SK-N-SH treated with all-trans-retinoic acid at 6 μM for 48 hours (cell line): ENCODE data around the gene DTX1.

Source experiments
- ATAC-seq: fragments of 200-7000 bp; cut with Tn5 transposase; 3 replicates; pipeline ENCODE4 v1.9.1; 2020; ENCODE audit warnings: mild to moderate bottlenecking, moderate library complexity
- ARNTL ChIP-seq: fragments of 450-650 bp; formaldehyde crosslinking; IDR thresholded peaks from 2 replicates; pipeline ENCODE4 v1.5.0; 2020; ENCODE audit warnings: low read depth, mild to moderate bottlenecking, moderate library complexity, borderline replicate concordance
- BACH2 ChIP-seq: fragments of 250-450 bp; sonication (Bioruptor Pico); IDR thresholded peaks from 2 replicates; pipeline ENCODE4 v1.9.0; 2021; ENCODE audit warnings: mild to moderate bottlenecking, borderline replicate concordance
- CREB5 ChIP-seq: fragments of 250-450 bp; sonication (Bioruptor Pico); IDR thresholded peaks from 2 replicates; pipeline ENCODE4 v1.5.1; 2020; ENCODE audit warnings: low read depth, mild to moderate bottlenecking, moderate library complexity
- CSDC2 ChIP-seq: fragments of 250-450 bp; sonication (Bioruptor Pico); IDR thresholded peaks from 2 replicates; pipeline ENCODE4 v1.5.0; 2020; ENCODE audit warnings: mild to moderate bottlenecking, moderate library complexity
- CSRNP3 ChIP-seq: fragments of 250-450 bp; sonication (Bioruptor Pico); IDR thresholded peaks from 2 replicates; pipeline ENCODE4 v1.5.1; 2021; ENCODE audit warnings: mild to moderate bottlenecking, moderate library complexity
- ESRRG ChIP-seq: fragments of 250-450 bp; sonication (Bioruptor Pico); IDR thresholded peaks from 2 replicates; pipeline ENCODE4 v1.6.1; 2021; ENCODE audit warnings: mild to moderate bottlenecking
- GLIS3 ChIP-seq: fragments of 250-450 bp; sonication (Bioruptor Pico); IDR thresholded peaks from 2 replicates; pipeline ENCODE4 v1.5.0; 2020; ENCODE audit warnings: mild to moderate bottlenecking, moderate library complexity
- ISL1 ChIP-seq: fragments of 250-450 bp; sonication (Bioruptor Pico); IDR thresholded peaks from 2 replicates; pipeline ENCODE4 v2.1.2; 2022; ENCODE audit warnings: mild to moderate bottlenecking, moderate library complexity
- PATZ1 ChIP-seq: fragments of 250-450 bp; sonication (Bioruptor Pico); IDR thresholded peaks from 2 replicates; pipeline ENCODE4 v1.8.0; 2020; ENCODE audit warnings: mild to moderate bottlenecking, moderate library complexity, borderline replicate concordance
- POU6F1 ChIP-seq: fragments of 250-450 bp; sonication (Bioruptor Pico); IDR thresholded peaks from 2 replicates; pipeline ENCODE4 v1.8.0; 2021; ENCODE audit warnings: low read depth, mild to moderate bottlenecking, moderate library complexity, borderline replicate concordance
- RARB ChIP-seq: fragments of 250-450 bp; sonication (Bioruptor Pico); IDR thresholded peaks from 2 replicates; pipeline ENCODE4 v1.8.0; 2021; ENCODE audit warnings: mild to moderate bottlenecking, moderate library complexity
- SNAI2 ChIP-seq: fragments of 250-450 bp; sonication (Bioruptor Pico); IDR thresholded peaks from 2 replicates; pipeline ENCODE4 v1.5.0; 2020; ENCODE audit warnings: mild to moderate bottlenecking, moderate library complexity
- TCF4 ChIP-seq: fragments of 250-450 bp; sonication (Bioruptor Pico); IDR thresholded peaks from 2 replicates; pipeline ENCODE4 v1.8.0; 2021; ENCODE audit warnings: mild to moderate bottlenecking, moderate library complexity, borderline replicate concordance
- TOX ChIP-seq: fragments of 250-450 bp; sonication (Bioruptor Pico); IDR thresholded peaks from 2 replicates; pipeline ENCODE4 v1.8.0; 2021; ENCODE audit warnings: mild to moderate bottlenecking, moderate library complexity, borderline replicate concordance
- TSHZ2 ChIP-seq: fragments of 250-450 bp; sonication (Bioruptor Pico); IDR thresholded peaks from 2 replicates; pipeline ENCODE4 v1.5.0; 2020; ENCODE audit warnings: mild to moderate bottlenecking, moderate library complexity
- ZC3H10 ChIP-seq: fragments of 250-450 bp; sonication (Bioruptor Pico); IDR thresholded peaks from 2 replicates; pipeline ENCODE4 v1.5.1; 2021; ENCODE audit warnings: mild to moderate bottlenecking, moderate library complexity
- ZFP3 ChIP-seq: fragments of 250-450 bp; sonication (Bioruptor Pico); IDR thresholded peaks from 2 replicates; pipeline ENCODE4 v1.5.0; 2020; ENCODE audit warnings: mild to moderate bottlenecking, moderate library complexity
- ZFP30 ChIP-seq: fragments of 450-650 bp; formaldehyde crosslinking; IDR thresholded peaks from 2 replicates; pipeline ENCODE4 v1.5.0; 2022; ENCODE audit warnings: mild to moderate bottlenecking, moderate library complexity
- ZNF565 ChIP-seq: fragments of 450-650 bp; formaldehyde crosslinking; conservative IDR thresholded peaks from 2 replicates; pipeline ENCODE4 v1.5.0; 2020; ENCODE audit warnings: low read depth, mild to moderate bottlenecking, moderate library complexity
- ZNF8 ChIP-seq: fragments of 450-650 bp; formaldehyde crosslinking; IDR thresholded peaks from 2 replicates; pipeline ENCODE4 v1.5.0; 2020; ENCODE audit warnings: mild to moderate bottlenecking, moderate library complexity

Gene DTX1

GRCh38 chr12:113043240-113043639, 13.3 kb upstream of the DTX1 start:
- ATAC-seq, result no peak
- TF ChIP-seq SNAI2 (CRISPR knock-in tag), result no peak
- no peak for TF ChIP-seq ARNTL
- no peak for TF ChIP-seq GLIS3 (CRISPR knock-in tag)
- no peak for TF ChIP-seq ISL1 (CRISPR knock-in tag)
- TF ChIP-seq CSDC2 (CRISPR knock-in tag), result no peak
- no peak for TF ChIP-seq BACH2 (CRISPR knock-in tag)
- TF ChIP-seq ZNF8, result no peak
- TF ChIP-seq ZC3H10 (CRISPR knock-in tag), result no peak
- TF ChIP-seq ESRRG (CRISPR knock-in tag), result no peak
- TF ChIP-seq POU6F1 (CRISPR knock-in tag), result no peak
- no peak for TF ChIP-seq CSRNP3 (CRISPR knock-in tag)

GRCh38 chr12:113044516-113044915, 12.0 kb upstream of the DTX1 start:
- no peak for TF ChIP-seq RARB
- no peak for TF ChIP-seq TOX (CRISPR knock-in tag)
- no peak for TF ChIP-seq ZNF565 (CRISPR knock-in tag)
- no peak for TF ChIP-seq ZC3H10 (CRISPR knock-in tag)
- TF ChIP-seq ARNTL, result no peak
- no peak for TF ChIP-seq GLIS3 (CRISPR knock-in tag)
- no peak for TF ChIP-seq TCF4 (CRISPR knock-in tag)
- no peak for TF ChIP-seq ZNF8
- no peak for TF ChIP-seq ZFP30 (CRISPR knock-in tag)
- no peak for TF ChIP-seq ISL1 (CRISPR knock-in tag)
- TF ChIP-seq SNAI2 (CRISPR knock-in tag), result no peak
- TF ChIP-seq BACH2 (CRISPR knock-in tag), result no peak
- TF ChIP-seq PATZ1, result no peak
- TF ChIP-seq CSDC2 (CRISPR knock-in tag), result no peak
- TF ChIP-seq CREB5 (CRISPR knock-in tag), result no peak
- TF ChIP-seq ZFP3, result no peak
- no peak for ATAC-seq

GRCh38 chr12:113048716-113049127, 7.8 kb upstream of the DTX1 start:
- TF ChIP-seq ZC3H10 (CRISPR knock-in tag), result no peak
- TF ChIP-seq BACH2 (CRISPR knock-in tag), result no peak
- TF ChIP-seq GLIS3 (CRISPR knock-in tag), result no peak
- TF ChIP-seq TSHZ2 (CRISPR knock-in tag), result no peak
- TF ChIP-seq ZFP3, result no peak
- no peak for TF ChIP-seq CSRNP3 (CRISPR knock-in tag)
- no peak for TF ChIP-seq RARB
- TF ChIP-seq CSDC2 (CRISPR knock-in tag), result no peak
- no peak for TF ChIP-seq PATZ1
- no peak for TF ChIP-seq POU6F1 (CRISPR knock-in tag)
- no peak for TF ChIP-seq ZNF8
- TF ChIP-seq ARNTL, result no peak
- no peak for TF ChIP-seq SNAI2 (CRISPR knock-in tag)
- TF ChIP-seq TCF4 (CRISPR knock-in tag), result no peak
- no peak for TF ChIP-seq ZFP30 (CRISPR knock-in tag)
- ATAC-seq, result peak; percentile 96
